HepG2 (cell line): ENCODE measurements around the gene TMEM178A.
A peak's percentile ranks its signal among the peaks of the same experiment; 100 is the strongest.

Experiments used
- CCAR2 ChIP-seq: fragments of 200-400 bp; formaldehyde crosslinking; optimal IDR thresholded peaks from 2 replicates; pipeline ENCODE3; 2018; ENCODE audit warnings: low read depth, mild to moderate bottlenecking, low read length, moderate library complexity
- IKZF1 ChIP-seq: fragments of 450-650 bp; IDR thresholded peaks from 2 replicates; pipeline ENCODE4 v1.7.1; 2016
- NFE2L2 ChIP-seq: fragments of 150-350 bp; IDR thresholded peaks from 2 replicates; pipeline ENCODE4 v1.6.1; 2014; ENCODE audit warnings: low read length
- REPIN1 ChIP-seq: sonication (generic); formaldehyde crosslinking; IDR thresholded peaks from 2 replicates; pipeline ENCODE4 v1.8.0; 2022; ENCODE audit warnings: missing genetic modification reagents, low read depth, mild to moderate bottlenecking, borderline replicate concordance
- RFXANK ChIP-seq: IDR thresholded peaks from 2 replicates; pipeline ENCODE4 v1.6.1; 2016
- ZNF138 ChIP-seq: sonication (generic); formaldehyde crosslinking; IDR thresholded peaks from 2 replicates; pipeline ENCODE4 v1.5.0; 2020; ENCODE audit warnings: mild to moderate bottlenecking, low read depth, missing genetic modification reagents
- ZNF333 ChIP-seq: sonication (generic); formaldehyde crosslinking; IDR thresholded peaks from 2 replicates; pipeline ENCODE4 v1.4.0; 2020; ENCODE audit warnings: mild to moderate bottlenecking, missing genetic modification reagents, borderline replicate concordance
- TF ChIP-seq, protein P1 (sequence below): sonication (generic); formaldehyde crosslinking; conservative IDR thresholded peaks from 2 replicates; pipeline ENCODE4 v1.5.0; 2020; ENCODE audit warnings: missing genetic modification reagents
- TF ChIP-seq, protein P2 (sequence below): sonication (generic); formaldehyde crosslinking; IDR thresholded peaks from 2 replicates; pipeline ENCODE4 v1.5.0; 2020; ENCODE audit warnings: mild to moderate bottlenecking, missing genetic modification reagents, moderate library complexity
- TF ChIP-seq, protein P3 (sequence below): sonication (generic); formaldehyde crosslinking; IDR thresholded peaks from 2 replicates; pipeline ENCODE4 v1.9.0; 2022; ENCODE audit warnings: low read depth, missing genetic modification reagents

DNA sequence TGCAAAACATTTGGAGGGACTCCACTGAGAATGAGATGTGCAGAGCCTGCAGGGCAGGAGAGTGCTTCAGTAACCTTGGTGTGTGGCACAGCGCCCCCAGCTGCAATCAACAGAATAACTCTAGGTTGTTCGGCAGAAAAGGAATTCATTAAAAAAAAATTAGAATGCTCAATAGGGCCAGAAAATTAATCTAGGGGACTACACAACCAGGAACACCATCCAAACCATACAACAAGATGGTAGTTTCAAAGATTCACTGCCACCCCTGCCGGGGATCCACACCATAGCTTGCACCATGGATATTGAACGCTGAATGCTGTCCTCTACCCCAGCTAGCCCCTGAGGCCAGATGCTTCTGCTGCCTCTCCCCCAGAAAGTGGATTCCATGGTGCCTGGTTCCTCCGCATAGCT lies 63.2 kb downstream of the TMEM178A start:
- TF ChIP-seq NFE2L2: no peak
- TF ChIP-seq ZNF333 (CRISPR knock-in tag): no peak
- TF ChIP-seq, protein P1, sequence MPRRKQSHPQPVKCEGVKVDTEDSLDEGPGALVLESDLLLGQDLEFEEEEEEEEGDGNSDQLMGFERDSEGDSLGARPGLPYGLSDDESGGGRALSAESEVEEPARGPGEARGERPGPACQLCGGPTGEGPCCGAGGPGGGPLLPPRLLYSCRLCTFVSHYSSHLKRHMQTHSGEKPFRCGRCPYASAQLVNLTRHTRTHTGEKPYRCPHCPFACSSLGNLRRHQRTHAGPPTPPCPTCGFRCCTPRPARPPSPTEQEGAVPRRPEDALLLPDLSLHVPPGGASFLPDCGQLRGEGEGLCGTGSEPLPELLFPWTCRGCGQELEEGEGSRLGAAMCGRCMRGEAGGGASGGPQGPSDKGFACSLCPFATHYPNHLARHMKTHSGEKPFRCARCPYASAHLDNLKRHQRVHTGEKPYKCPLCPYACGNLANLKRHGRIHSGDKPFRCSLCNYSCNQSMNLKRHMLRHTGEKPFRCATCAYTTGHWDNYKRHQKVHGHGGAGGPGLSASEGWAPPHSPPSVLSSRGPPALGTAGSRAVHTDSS (CRISPR knock-in tag): no peak
- TF ChIP-seq, protein P2, sequence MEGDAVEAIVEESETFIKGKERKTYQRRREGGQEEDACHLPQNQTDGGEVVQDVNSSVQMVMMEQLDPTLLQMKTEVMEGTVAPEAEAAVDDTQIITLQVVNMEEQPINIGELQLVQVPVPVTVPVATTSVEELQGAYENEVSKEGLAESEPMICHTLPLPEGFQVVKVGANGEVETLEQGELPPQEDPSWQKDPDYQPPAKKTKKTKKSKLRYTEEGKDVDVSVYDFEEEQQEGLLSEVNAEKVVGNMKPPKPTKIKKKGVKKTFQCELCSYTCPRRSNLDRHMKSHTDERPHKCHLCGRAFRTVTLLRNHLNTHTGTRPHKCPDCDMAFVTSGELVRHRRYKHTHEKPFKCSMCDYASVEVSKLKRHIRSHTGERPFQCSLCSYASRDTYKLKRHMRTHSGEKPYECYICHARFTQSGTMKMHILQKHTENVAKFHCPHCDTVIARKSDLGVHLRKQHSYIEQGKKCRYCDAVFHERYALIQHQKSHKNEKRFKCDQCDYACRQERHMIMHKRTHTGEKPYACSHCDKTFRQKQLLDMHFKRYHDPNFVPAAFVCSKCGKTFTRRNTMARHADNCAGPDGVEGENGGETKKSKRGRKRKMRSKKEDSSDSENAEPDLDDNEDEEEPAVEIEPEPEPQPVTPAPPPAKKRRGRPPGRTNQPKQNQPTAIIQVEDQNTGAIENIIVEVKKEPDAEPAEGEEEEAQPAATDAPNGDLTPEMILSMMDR (CRISPR knock-in tag): peak; percentile 72
- TF ChIP-seq, protein P3, sequence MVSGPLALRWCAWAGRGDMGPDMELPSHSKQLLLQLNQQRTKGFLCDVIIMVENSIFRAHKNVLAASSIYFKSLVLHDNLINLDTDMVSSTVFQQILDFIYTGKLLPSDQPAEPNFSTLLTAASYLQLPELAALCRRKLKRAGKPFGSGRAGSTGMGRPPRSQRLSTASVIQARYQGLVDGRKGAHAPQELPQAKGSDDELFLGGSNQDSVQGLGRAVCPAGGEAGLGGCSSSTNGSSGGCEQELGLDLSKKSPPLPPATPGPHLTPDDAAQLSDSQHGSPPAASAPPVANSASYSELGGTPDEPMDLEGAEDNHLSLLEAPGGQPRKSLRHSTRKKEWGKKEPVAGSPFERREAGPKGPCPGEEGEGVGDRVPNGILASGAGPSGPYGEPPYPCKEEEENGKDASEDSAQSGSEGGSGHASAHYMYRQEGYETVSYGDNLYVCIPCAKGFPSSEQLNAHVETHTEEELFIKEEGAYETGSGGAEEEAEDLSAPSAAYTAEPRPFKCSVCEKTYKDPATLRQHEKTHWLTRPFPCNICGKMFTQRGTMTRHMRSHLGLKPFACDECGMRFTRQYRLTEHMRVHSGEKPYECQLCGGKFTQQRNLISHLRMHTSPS (CRISPR knock-in tag): no peak
- TF ChIP-seq IKZF1: no peak
- no peak for TF ChIP-seq RFXANK (CRISPR knock-in tag)
- no peak for TF ChIP-seq CCAR2
- TF ChIP-seq ZNF138 (CRISPR knock-in tag): no peak
- peak; percentile 63; the same call in 1 of the 2 replicates for TF ChIP-seq REPIN1 (CRISPR knock-in tag)
